Fibroblast of mammary gland (primary cell): ENCODE results near the gene MED27.

Experiments
- DNase-seq: peaks from one replicate; pipeline ENCODE4 v3.0.0-alpha.2; 2010; ENCODE audit warnings: low read depth
- H3K4me3 ChIP-seq: 2 replicates; pipeline ENCODE4 v1.5.1; 2011; ENCODE audit warnings: low read depth, mild to moderate bottlenecking, low read length, moderate library complexity; ENCODE audit not compliant: control insufficient read depth
- TF ChIP-seq, protein P1 (sequence below): conservative IDR thresholded peaks from 2 replicates; pipeline ENCODE4 v1.5.1; 2011; ENCODE audit warnings: low read depth, low read length, inconsistent platforms; ENCODE audit not compliant: control insufficient read depth, insufficient read depth

The MED27 gene

DNA sequence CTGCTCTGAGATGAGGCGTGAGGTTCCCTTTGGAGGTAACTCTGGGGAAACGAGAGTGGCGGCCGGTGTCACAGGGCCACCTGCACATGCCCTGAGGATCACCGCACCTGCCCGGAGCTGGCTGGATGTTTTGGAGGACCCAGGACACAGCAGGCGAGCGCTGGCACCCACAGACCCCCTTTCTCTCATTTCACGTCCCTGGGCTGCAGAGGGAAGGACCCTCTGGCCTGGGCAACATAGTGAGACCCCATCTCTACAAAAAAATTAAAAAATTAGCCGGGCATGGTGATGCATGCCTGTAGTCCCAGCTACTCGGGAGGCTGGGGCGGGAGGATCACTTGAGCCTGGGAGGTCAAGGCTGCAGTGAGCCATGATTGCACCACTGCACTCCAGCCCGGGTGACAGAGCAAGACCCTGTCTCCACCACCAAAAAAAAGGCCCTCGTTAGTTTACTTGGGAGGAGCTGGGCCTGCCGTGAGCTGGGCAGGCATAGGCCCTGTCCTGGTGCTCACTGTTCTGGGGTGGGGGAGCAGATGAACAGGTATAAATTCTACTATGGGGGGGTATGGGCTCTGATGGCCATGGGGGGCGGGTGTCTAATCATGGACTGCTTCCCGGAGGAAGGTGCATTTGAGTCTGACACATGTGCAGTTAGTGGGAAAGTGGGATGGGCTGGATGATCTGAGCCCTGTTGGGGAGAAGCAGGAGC is 242.9 kb downstream of the MED27 start:
- no peak for DNase-seq
- TF ChIP-seq, protein P1, sequence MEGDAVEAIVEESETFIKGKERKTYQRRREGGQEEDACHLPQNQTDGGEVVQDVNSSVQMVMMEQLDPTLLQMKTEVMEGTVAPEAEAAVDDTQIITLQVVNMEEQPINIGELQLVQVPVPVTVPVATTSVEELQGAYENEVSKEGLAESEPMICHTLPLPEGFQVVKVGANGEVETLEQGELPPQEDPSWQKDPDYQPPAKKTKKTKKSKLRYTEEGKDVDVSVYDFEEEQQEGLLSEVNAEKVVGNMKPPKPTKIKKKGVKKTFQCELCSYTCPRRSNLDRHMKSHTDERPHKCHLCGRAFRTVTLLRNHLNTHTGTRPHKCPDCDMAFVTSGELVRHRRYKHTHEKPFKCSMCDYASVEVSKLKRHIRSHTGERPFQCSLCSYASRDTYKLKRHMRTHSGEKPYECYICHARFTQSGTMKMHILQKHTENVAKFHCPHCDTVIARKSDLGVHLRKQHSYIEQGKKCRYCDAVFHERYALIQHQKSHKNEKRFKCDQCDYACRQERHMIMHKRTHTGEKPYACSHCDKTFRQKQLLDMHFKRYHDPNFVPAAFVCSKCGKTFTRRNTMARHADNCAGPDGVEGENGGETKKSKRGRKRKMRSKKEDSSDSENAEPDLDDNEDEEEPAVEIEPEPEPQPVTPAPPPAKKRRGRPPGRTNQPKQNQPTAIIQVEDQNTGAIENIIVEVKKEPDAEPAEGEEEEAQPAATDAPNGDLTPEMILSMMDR, result no peak

GRCh38 chr9:131836021-131836420 is 243.6 kb downstream of the MED27 start:
- no peak for DNase-seq
- TF ChIP-seq, protein P1, result no peak
- H3K4me3 ChIP-seq, result no peak overlapping the region

More for the DNA sequence above, 242.9 kb downstream of the MED27 start:
- no peak overlapping the region for H3K4me3 ChIP-seq

DNA sequence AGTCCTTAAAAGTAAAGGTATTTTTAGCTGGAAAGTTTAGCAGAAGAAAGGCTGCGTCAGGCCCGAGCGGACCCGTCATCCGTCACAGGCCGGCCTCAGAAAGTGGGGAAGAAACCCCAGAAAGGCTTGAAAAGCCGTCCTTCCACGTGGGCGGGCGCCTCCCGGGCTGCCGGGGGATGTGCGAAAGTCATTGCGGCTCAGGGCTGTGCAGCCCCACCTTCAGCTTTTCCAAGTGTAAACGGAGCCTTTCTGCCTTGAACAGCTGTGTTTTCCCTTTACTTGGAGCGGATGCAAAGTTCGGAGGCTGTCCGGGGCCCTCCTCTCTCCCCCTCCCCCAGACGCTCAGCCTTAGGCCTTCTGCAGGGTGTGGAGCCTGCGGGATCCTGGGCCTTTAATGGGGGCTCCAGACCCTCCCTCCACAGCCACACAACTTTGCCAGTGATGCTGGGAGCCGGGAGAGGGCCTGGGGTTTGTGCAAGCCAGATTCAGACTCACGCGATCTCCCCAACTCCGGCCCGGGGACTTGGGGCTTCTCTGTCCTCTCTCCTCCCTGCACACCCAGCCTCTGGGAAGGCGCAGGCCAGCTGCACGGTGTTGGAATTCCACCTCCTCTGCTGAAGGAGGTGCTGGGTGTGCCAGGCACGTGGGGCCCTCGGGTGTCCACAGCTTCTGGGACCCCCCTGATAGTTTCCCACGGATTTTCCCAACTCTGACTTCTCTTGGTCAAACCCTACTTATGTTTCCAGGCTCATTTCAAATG is 244.3 kb downstream of the MED27 start:
- TF ChIP-seq, protein P1, result no peak
- DNase-seq, result no peak
- no peak overlapping the region for H3K4me3 ChIP-seq

DNA sequence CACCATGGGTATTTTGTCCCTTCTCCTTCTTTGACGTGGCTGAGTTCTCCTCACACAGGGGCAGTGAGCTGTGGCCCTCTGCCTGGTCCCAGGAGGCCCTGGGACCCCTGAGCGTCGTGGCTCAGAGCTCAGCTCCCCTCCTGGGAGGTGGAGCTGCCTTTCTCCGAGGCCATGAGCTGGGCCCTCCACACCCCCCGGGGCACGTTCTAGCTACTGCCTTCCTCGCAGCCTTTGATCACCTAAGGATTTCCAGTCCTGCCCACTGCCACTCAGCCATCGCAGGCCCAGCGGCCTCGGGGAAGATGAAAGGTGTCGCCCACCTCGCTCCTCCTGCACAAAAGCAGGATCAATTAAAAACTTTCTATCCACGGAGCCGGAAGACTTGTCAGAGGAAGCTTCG is 244.9 kb downstream of the MED27 start:
- H3K4me3 ChIP-seq, result no peak overlapping the region
- TF ChIP-seq, protein P1, result no peak

GRCh38 chr9:131833906-131834305 is 245.8 kb downstream of the MED27 start:
- no peak overlapping the region for H3K4me3 ChIP-seq
- TF ChIP-seq, protein P1, result no peak
- DNase-seq, result peak; percentile 60

More for the DNA sequence above, 244.9 kb downstream of the MED27 start:
- DNase-seq, result no peak

DNA sequence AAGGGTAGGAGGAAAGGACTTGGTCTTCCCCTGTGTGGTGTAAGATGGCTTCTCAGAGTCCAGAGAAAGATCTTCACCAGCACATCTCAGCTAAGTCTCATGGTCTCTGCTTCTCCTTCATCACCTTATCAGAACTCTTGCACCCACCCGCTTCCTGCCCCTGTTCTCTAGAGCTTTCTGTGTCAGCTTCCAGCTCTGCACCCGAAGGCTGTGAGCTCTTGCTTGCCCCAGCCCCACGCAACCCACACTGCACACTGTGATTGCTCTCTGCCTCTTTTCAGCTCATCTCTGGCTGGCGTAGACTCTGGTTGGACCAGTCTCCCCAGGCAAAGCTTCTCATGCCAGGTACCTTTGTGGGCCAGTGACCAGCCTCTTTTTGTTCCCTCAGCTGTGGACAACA is 246.6 kb downstream of the MED27 start:
- H3K4me3 ChIP-seq, result no peak overlapping the region
- DNase-seq, result no peak
- TF ChIP-seq, protein P1, result no peak
